Testis (tissue), 3 donors: ENCODE measurements around the gene ARID5B. TPM values are rescaled to one million over a fixed set of nuclear protein-coding genes. Genes with fewer than 3 reads are reported as not detected.

ENCODE experiments used
- DNase-seq: peaks from one replicate; pipeline ENCODE4 v3.0.0-alpha.2; 2019
- H3K27ac ChIP-seq, 2 donors: fragments of 200-600 bp; sonication (generic); one replicate each; pipeline ENCODE4 v1.5.1; 2019
- H3K27me3 ChIP-seq: fragments of 200-600 bp; sonication (generic); one replicate; pipeline ENCODE4 v1.5.1; 2019
- H3K36me3 ChIP-seq: fragments of 200-600 bp; sonication (generic); one replicate; pipeline ENCODE4 v1.5.1; 2017; ENCODE audit warnings: low read depth; ENCODE audit errors: missing control alignments
- H3K4me1 ChIP-seq: fragments of 200-600 bp; sonication (generic); one replicate; pipeline ENCODE4 v1.5.1; 2019
- H3K4me3 ChIP-seq, 2 donors: fragments of 200-600 bp; sonication (generic); one replicate each; pipeline ENCODE4 v1.5.1; 2017 to 2019
- H3K9me3 ChIP-seq: fragments of 200-600 bp; sonication (generic); one replicate; pipeline ENCODE4 v1.5.1; 2017
- CTCF ChIP-seq, 3 experiments: fragments of 450-650 bp in 2 of 3; fragments of 200-600 bp in 1 of 3; sonication (generic) in 1 of 3; IDR thresholded peaks; one replicate each; pipeline ENCODE4 v1.5.1; 2016 to 2019; ENCODE audit warnings: antibody characterized with exemption in 3 of 3, mild to moderate bottlenecking in 2 of 3, moderate library complexity in 1 of 3
- POLR2A ChIP-seq: fragments of 450-650 bp; IDR thresholded peaks from one replicate; pipeline ENCODE4 v1.6.1; 2017; ENCODE audit warnings: antibody characterized with exemption, mild to moderate bottlenecking, moderate library complexity
- WGBS, 2 donors: methylation state at CpG; one replicate each; pipeline ENCODE4 v1.1.5; 2018; 5-methylcytosine and 5-hydroxymethylcytosine counted together
- intact Hi-C: fragments of 100-400 bp; cut with DNase I; formaldehyde crosslinking; loops from one replicate; pipeline ENCODE4 v1.15.1; 2023; ENCODE audit warnings: low total_unique reads
- polyA plus RNA-seq: library from polyadenylated mRNA; stranded (reverse); fragments of 350-450 nt; fragmentation: Illumina TruSeq; extraction: RNeasy Lipid Tissue Mini Kit (QIAGEN cat#74804); gene quantifications from one replicate; pipeline ENCODE4 v1.2.3, GENCODE V29; 2014; ENCODE audit warnings: low read depth, low replicate concordance; ENCODE audit not compliant: insufficient read depth
- total RNA-seq, 2 donors: library from RNA; depleted of rRNA; stranded (reverse); fragments of >200 nt; gene quantifications; one replicate each; pipeline ENCODE4 v1.2.3, GENCODE V29; 2016

Gene ARID5B
- total and polyA plus RNA-seq, 3 donors from 2014 or later, result 14.3 to 73.6 (median 52.1) TPM

GRCh38 chr10:62046522-62047227 lies 145.2 kb downstream of the ARID5B start:
- no peaks in the 10 kb centered on the region for H3K36me3 ChIP-seq
- 89 to 90% methylated on average over 4 of the region's 4 CpGs for WGBS, 2 donors
- no peaks in the 10 kb centered on the region for H3K27me3 ChIP-seq
- no peak overlapping the region for H3K4me3 ChIP-seq
- H3K27ac ChIP-seq, result peak overlapping the region; percentile 42 to 96
- H3K9me3 ChIP-seq, result no peaks in the 10 kb centered on the region
- DNase-seq, result no peak
- TF ChIP-seq CTCF (IDR thresholded peaks at IDR 0.05) (no peak), POLR2A (no peak)
- H3K4me1 ChIP-seq, result peaks cover 34% of the 10 kb centered on the region
- intact Hi-C loops, result no loop called here

DNA sequence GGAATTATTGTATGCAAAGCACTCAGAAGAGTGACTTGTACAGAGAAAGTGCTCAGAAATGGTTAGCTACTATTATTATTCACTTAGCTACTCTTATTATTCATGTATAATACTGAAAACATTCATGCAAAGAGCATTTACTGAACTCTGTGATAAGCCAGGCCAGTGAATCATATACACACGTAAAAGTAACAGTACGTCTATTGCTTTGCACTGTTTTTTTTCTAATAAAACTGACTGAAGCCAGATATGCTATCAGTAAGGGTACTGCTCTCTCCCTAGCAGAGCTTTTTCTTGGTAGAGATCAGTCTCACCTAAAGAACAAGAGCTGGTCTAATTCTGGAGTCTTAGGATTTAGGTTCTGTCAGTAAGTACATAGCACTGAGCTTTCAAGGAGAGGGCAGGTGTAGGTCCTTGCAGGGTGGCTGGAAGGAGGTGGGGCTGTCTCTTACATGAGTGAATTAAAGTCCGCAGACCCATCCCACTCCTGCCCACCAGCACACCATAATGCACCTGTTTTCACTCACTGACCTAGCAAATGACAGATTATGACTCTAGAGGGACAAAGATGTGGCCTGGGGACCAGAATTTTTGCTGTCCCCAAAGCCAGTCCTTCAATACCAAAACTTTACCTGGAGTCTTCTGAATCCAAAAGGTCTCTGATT lies 145.9 kb downstream of the ARID5B start:
- TF ChIP-seq CTCF (IDR thresholded peaks at IDR 0.05), result no peak
- TF ChIP-seq POLR2A, result no peak
- 77 to 78% methylated on average over 3 of the region's 3 CpGs for WGBS, 2 donors
- Histone ChIP-seq H3K36me3 (no peaks in the 10 kb centered on the region), H3K27ac (peak overlapping the region; percentile 96), H3K4me3 (no peak overlapping the region), H3K27me3 (no peaks in the 10 kb centered on the region), H3K4me1 (peaks cover 34% of the 10 kb centered on the region), H3K9me3 (no peaks in the 10 kb centered on the region)
- intact Hi-C loops, result no loop called here
- no peak for DNase-seq

- Histone ChIP-seq H3K4me1 (peaks cover 37% of the 10 kb centered on the region), H3K36me3 (no peaks in the 10 kb centered on the region), H3K27me3 (no peaks in the 10 kb centered on the region), H3K27ac (peak overlapping the region; percentile 96), H3K9me3 (no peaks in the 10 kb centered on the region), H3K4me3 (no peak overlapping the region)
- 56 to 58% methylated on average over 2 of the region's 2 CpGs for WGBS, 2 donors
- intact Hi-C loops, result no loop called here
- TF ChIP-seq POLR2A, result no peak
- TF ChIP-seq CTCF (IDR thresholded peaks at IDR 0.05), result no peak
- DNase-seq, result no peak
These were observed 146.5 kb downstream of the ARID5B start for GRCh38 chr10:62047960-62048383.

GRCh38 chr10:62048470-62048869 lies 147.0 kb downstream of the ARID5B start:
- H3K4me3 ChIP-seq, result peak overlapping the region in 1 of 2 donors; percentile 50
- intact Hi-C loops, result no loop called here
- 25 to 29% methylated on average over 5 of the region's 5 CpGs for whole genome bisulfite sequencing, 2 donors

More at GRCh38 chr10:62048470-62048869, 147.0 kb downstream of the ARID5B start:
- DNase-seq, result no peak
- Histone ChIP-seq H3K9me3 (no peaks in the 10 kb centered on the region), H3K27me3 (no peaks in the 10 kb centered on the region), H3K36me3 (no peaks in the 10 kb centered on the region), H3K4me1 (peaks cover 41% of the 10 kb centered on the region), H3K27ac (peak overlapping the region; percentile 96)
- TF ChIP-seq CTCF (IDR thresholded peaks at IDR 0.05), result no peak
- no peak for TF ChIP-seq POLR2A
